ENCODE results near the gene HNRNPA0.

Gene HNRNPA0

DNA sequence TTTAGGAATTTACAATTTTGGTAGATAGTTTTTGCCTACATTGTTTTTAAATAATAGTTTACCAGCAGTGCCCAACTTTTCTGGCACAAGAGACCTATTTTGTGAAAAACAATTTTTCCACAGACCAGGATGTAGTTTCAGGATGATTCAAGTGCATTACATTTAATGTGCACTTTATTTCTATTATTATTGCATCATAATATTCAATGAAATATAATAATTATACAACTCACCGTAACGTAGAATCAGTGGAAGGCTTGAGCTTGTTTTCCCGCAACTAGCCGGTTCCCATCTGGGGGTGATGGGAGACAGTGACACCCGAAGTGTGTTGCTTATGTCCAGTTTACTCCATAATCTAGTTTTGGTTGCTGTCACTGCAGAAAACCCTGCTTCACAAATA lies 3.5 kb upstream of the HNRNPA0 start:
- peaks cover 6 to 15% (median 12%) of the 10 kb centered on the region in 11 experiments; a peak in 20 of 22 replicates for H4K20me1 ChIP-seq
- H3K9ac ChIP-seq: no peak overlapping the region
- H3K27me3 ChIP-seq: no peaks in the 10 kb centered on the region
- H3K4me2 ChIP-seq: no peak overlapping the region
- H3K9me3 ChIP-seq (replicated peaks in 1 of 11): peaks cover 0 to 4% (median 0%) of the 10 kb centered on the region in 11 experiments; a peak in 1 of 22 replicates
- peaks cover 0 to 10% (median 5%) of the 10 kb centered on the region in 11 experiments; a peak in 9 of 22 replicates for H3K36me3 ChIP-seq
- no peak overlapping the region for H3K27ac ChIP-seq
- H3K4me3 ChIP-seq: no peak overlapping the region
- H3K4me1 ChIP-seq: peaks cover 0 to 8% (median 5%) of the 10 kb centered on the region in 10 experiments; a peak in 9 of 20 replicates
- peak in 3 of 11 experiments; percentile 28 to 63 (median 40); a peak in 3 of 22 replicates for TF ChIP-seq Cebpa-rat (IDR thresholded peaks at IDR 0.05)

DNA sequence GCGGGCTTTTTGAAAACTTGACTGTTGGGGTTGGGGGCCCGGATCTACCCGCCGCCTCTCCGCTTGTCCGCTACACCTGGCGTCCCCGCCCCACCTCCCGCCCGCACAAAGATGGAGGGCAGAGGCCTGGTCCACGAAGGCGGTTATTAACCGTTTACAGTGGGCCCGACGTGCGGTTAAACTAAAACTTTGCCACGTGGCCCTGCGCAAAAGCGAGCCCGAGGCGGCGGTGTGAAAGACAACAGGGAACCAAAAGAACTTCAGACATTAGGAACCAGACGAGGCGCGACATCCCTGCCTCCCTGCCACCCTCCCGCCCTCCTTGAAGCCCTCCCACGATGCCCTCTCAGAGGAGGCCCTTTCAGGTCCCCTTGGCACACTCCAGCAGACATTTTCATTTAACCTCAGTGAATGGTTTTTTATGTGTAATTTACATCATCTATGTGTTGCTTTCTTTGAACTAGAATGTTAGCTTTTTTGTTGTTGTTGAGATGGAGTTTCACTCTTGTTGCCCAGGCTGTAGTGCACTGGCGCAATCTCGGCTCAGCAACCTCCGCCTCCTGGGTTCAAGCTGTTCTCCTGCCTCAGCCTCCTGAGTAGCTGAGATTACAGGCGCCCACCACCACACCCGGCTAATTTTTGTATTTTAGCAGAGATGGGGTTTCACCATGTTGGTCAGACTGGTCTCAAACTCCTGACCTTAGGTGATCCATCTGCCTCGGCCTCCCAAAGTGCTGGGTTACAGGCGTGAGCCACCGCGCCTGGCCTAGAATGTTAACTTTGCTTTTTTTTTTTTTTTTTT lies 999 bp upstream of the HNRNPA0 start:
- Histone ChIP-seq H3K9ac (peak overlapping the region; percentile 93 to 100 (median 100)), H3K9me3 (replicated peaks in 1 of 11) (0 out of 22 replicates have a peak, but pooled peaks cover 0 to under 1% (median 0%) of the 10 kb centered on the region in 11 experiments), H3K4me2 (peak overlapping the region; percentile 46 to 81 (median 70)), H3K4me1 (peaks cover 15 to 24% (median 20%) of the 10 kb centered on the region in 10 experiments), H3K4me3 (peak overlapping the region; percentile 81 to 100 (median 94)), H3K27ac (peak overlapping the region; percentile 94 to 99 (median 99)), H4K20me1 (peaks cover 31 to 39% (median 37%) of the 10 kb centered on the region in 11 experiments), H3K27me3 (no peaks in the 10 kb centered on the region), H3K36me3 (peaks cover 0 to 35% (median 21%) of the 10 kb centered on the region in 11 experiments; a peak in 15 of 22 replicates)
- no peak for TF ChIP-seq Cebpa-rat (IDR thresholded peaks at IDR 0.05)

DNA sequence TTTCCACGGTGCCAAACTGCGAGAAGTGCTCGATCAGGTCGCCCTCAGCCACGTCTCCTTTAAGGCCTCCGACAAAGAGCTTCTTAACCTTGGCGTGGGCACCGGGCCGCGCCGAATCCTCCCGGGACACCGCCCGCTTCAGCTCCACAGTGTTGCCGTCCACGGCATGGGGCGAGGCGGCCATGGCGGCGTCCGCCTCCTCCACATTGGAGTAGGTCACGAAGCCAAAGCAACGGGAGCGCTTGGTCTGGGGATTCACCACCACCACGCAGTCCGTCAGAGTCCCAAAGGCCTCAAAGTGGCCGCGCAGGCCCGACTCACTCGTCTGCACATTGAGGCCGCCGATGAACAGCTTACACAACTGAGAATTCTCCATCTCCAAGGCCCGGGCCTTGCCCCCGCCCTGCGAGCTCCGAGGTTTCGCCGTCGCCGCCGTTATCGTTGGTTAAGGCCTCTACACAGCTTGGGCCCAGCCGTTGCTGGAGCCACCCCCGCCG lies 424 bp downstream of the HNRNPA0 start:
- peak overlapping the region; percentile 43 to 96 (median 85) for H3K4me2 ChIP-seq
- H3K4me1 ChIP-seq: peaks cover 15 to 27% (median 23%) of the 10 kb centered on the region in 10 experiments
- peaks cover 0 to 47% (median 28%) of the 10 kb centered on the region in 11 experiments; a peak in 15 of 22 replicates for H3K36me3 ChIP-seq
- H3K27me3 ChIP-seq: no peaks in the 10 kb centered on the region
- peaks cover 45 to 54% (median 51%) of the 10 kb centered on the region in 11 experiments for H4K20me1 ChIP-seq
- no peak for TF ChIP-seq Cebpa-rat (IDR thresholded peaks at IDR 0.05)
- no peaks in the 10 kb centered on the region for H3K9me3 ChIP-seq (replicated peaks in 1 of 11)
- H3K9ac ChIP-seq: peak overlapping the region; percentile 93 to 100 (median 100)
- peak overlapping the region; percentile 94 to 99 (median 99) for H3K27ac ChIP-seq
- peak overlapping the region; percentile 81 to 100 (median 94) for H3K4me3 ChIP-seq

DNA sequence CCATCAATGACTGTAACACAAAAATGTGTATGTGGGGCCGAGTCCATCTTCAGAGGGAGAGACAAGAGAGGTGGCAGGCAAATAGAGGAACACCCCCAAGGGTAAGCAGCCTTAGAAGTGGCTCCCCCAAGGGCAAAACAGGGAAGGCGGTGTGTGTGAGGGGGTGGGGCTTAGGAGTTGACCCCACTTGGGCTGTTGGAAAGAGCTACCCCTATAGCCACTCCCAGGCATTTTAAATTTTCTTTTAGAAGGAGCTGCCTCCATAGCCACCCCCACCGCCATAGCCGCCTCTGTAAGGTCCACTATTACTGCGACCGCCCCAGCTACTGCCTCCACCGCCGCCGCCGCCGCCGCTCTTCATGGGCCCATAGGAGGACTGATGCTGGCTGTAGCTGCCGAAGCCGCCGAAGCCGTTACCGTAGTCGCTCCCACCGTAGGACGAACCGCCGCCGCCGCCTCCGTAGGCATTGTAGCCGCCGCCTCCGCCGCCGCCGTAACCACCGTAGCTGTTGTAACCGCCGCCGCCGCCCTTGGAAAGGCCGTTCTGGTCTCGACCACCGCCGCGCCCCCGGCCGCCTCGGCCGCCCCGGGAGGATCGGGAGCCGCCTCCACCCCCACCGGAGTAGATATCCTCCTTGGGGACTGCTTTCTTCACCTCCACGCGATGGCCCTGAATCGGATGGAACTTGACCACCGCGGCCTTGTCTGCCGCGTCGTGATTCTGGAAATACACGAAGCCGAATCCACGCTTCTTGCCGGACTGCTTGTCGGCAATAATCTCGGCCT lies 1.1 kb downstream of the HNRNPA0 start:
- Histone ChIP-seq H3K9me3 (replicated peaks in 1 of 11) (no peaks in the 10 kb centered on the region), H3K4me2 (peak overlapping the region; percentile 43 to 96 (median 88)), H4K20me1 (peaks cover 49 to 60% (median 58%) of the 10 kb centered on the region in 11 experiments), H3K27me3 (no peaks in the 10 kb centered on the region), H3K4me3 (peak overlapping the region; percentile 81 to 100 (median 94)), H3K27ac (peak overlapping the region; percentile 94 to 99 (median 99)), H3K9ac (peak overlapping the region; percentile 93 to 100 (median 100)), H3K4me1 (peaks cover 15 to 27% (median 23%) of the 10 kb centered on the region in 10 experiments), H3K36me3 (peaks cover 0 to 50% (median 28%) of the 10 kb centered on the region in 11 experiments; a peak in 15 of 22 replicates)
- TF ChIP-seq Cebpa-rat (IDR thresholded peaks at IDR 0.05): no peak

DNA sequence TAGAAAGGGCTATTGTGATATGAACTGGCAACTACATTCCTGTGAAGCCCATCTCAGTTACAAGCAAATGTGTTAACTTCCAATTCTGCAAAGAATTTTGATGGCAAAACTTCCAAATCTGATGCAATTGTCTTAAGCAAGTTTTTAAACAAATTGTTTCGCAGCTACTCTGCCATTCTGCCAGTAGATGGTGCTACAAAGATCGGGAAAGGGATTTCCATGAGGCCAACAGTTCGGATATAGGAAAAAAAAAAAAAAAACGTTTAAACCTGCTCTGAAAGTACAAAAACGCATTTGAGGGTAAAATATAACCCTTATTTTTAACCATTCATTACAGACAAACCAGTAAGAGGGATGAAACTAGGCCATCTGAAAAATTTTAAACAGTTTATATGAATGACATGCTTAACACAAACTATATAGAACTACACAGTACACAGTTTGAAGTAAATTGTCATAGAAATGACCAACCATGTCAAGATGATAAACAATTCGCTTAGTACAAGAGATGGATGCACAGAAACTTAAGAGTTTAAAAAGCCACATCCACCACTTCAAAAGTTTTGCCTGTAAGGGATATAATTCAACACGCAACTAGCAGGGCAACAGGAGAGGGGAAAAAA lies 2.2 kb downstream of the HNRNPA0 start:
- H3K27ac ChIP-seq: peak overlapping the region in 10 of 11 experiments; percentile 34 to 99 (median 99); a peak in 19 of 22 replicates
- H4K20me1 ChIP-seq: peaks cover 49 to 71% (median 64%) of the 10 kb centered on the region in 11 experiments
- no peaks in the 10 kb centered on the region for H3K9me3 ChIP-seq (replicated peaks in 1 of 11)
- H3K27me3 ChIP-seq: no peaks in the 10 kb centered on the region
- H3K9ac ChIP-seq: peak overlapping the region; percentile 93 to 100 (median 100)
- peaks cover 0 to 50% (median 28%) of the 10 kb centered on the region in 11 experiments; a peak in 15 of 22 replicates for H3K36me3 ChIP-seq
- TF ChIP-seq Cebpa-rat (IDR thresholded peaks at IDR 0.05): peak in 1 of 11 experiments; percentile 46; a peak in 1 of 22 replicates
- peak overlapping the region; percentile 81 to 96 (median 89) for H3K4me2 ChIP-seq
- peaks cover 15 to 27% (median 23%) of the 10 kb centered on the region in 10 experiments for H3K4me1 ChIP-seq
- H3K4me3 ChIP-seq: peak overlapping the region; percentile 81 to 100 (median 94)

DNA sequence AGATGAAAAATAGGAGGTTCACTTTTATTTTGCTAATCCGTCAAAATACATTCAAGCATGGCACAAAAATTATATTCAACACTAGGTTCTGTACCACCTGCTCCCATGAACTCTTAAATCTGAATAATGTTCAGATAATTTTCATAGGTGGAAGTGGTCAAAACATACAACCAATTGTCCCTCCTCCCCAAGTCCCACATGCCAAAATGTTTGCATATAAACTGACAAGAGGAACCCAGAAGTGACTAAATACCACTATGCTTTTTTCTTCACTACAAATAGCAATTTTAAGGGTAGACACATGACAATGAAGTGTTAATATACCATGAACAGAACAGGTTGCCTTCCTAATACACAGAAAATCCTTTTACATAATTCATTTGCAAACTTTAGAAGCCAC lies 3.7 kb downstream of the HNRNPA0 start:
- H3K27me3 ChIP-seq: no peaks in the 10 kb centered on the region
- peaks cover 49 to 84% (median 66%) of the 10 kb centered on the region in 11 experiments for H4K20me1 ChIP-seq
- peak overlapping the region in 3 of 11 experiments; percentile 93 to 100 (median 99); a peak in 3 of 22 replicates for H3K9ac ChIP-seq
- peak overlapping the region; percentile 81 to 96 (median 89) for H3K4me2 ChIP-seq
- peak overlapping the region in 7 of 10 experiments; percentile 89 to 100 (median 97); a peak in 8 of 20 replicates for H3K4me3 ChIP-seq
- H3K27ac ChIP-seq: no peak overlapping the region
- H3K36me3 ChIP-seq: peaks cover 0 to 50% (median 28%) of the 10 kb centered on the region in 11 experiments; a peak in 15 of 22 replicates
- no peak for TF ChIP-seq Cebpa-rat (IDR thresholded peaks at IDR 0.05)
- H3K9me3 ChIP-seq (replicated peaks in 1 of 11): no peaks in the 10 kb centered on the region
- H3K4me1 ChIP-seq: peaks cover 15 to 24% (median 22%) of the 10 kb centered on the region in 10 experiments

DNA sequence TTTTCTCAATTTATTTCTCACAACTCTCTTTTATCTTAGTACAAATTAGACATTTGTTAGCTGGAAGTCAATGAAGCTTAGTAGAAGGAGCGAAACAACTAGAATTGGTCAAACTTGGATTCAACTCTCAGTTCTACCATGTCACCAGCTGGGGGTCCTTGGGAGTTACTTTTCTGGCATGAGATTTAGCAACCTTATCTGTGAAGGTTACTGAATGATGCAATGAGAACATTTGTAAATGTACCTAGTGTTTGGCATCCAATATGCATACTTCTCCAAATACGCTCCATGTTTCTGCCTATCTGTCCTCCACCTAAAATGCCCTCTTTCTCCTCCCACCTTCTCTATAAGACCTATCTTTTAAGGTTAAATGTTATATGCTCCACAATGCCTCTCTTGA lies 6.3 kb downstream of the HNRNPA0 start:
- Histone ChIP-seq H3K9ac (no peak overlapping the region), H3K4me1 (peaks cover 15 to 20% (median 18%) of the 10 kb centered on the region in 10 experiments), H3K27me3 (no peaks in the 10 kb centered on the region), H4K20me1 (peaks cover 41 to 73% (median 57%) of the 10 kb centered on the region in 11 experiments), H3K9me3 (replicated peaks in 1 of 11) (no peaks in the 10 kb centered on the region), H3K36me3 (peaks cover 0 to 42% (median 28%) of the 10 kb centered on the region in 11 experiments; a peak in 15 of 22 replicates), H3K4me2 (no peak overlapping the region), H3K4me3 (no peak overlapping the region), H3K27ac (no peak overlapping the region)
- no peak for TF ChIP-seq Cebpa-rat (IDR thresholded peaks at IDR 0.05)

All from BLaER1 treated with 17β-estradiol and CSF1 and Interleukin-3, amounts not matched to agents 10 nM and 100 nM (cell line).